ENCODE measurements around the gene PREB. TPM values are rescaled to one million over a fixed set of nuclear protein-coding genes. Genes with fewer than 3 reads are reported as not detected.

PREB gene
- total RNA-seq, 2 donors from 2014 or later, result 50.1 to 51.5 TPM

- ATAC-seq, result no peak
These were observed 20.7 kb upstream of the PREB start for GRCh38 chr2:27155069-27155520.

GRCh38 chr2:27154488-27154887 is 20.1 kb upstream of the PREB start:
- intact Hi-C loops (cut with DNase I), result no loop called here
- DNase-seq, result no peak

More at GRCh38 chr2:27155069-27155520, 20.7 kb upstream of the PREB start:
- no peak for DNase-seq
- intact Hi-C loops (cut with DNase I), result no loop called here

GRCh38 chr2:27152796-27153464 is 18.5 kb upstream of the PREB start:
- no peak for ATAC-seq
- intact Hi-C loops (cut with DNase I), result no loop called here

More at GRCh38 chr2:27154488-27154887, 20.1 kb upstream of the PREB start:
- no peak for ATAC-seq

GRCh38 chr2:27152102-27152795 is 17.8 kb upstream of the PREB start:
- no peak for DNase-seq
- intact Hi-C loops (cut with DNase I), result no loop called here
- no peak for ATAC-seq

More at GRCh38 chr2:27152796-27153464, 18.5 kb upstream of the PREB start:
- DNase-seq, result no peak

- intact Hi-C loops (cut with DNase I), result no loop called here
- DNase-seq, result no peak
- no peak for ATAC-seq
These were observed 16.3 kb upstream of the PREB start for GRCh38 chr2:27150639-27151230.

GRCh38 chr2:27149570-27150405 is 15.4 kb upstream of the PREB start:
- ATAC-seq, result peak in 1 of 2 donors; percentile 13
- intact Hi-C loops (cut with DNase I), result no loop called here
- DNase-seq, result no peak

GRCh38 chr2:27148801-27149439 is 14.5 kb upstream of the PREB start, which contains the start of gene TCF23:
TCF23 (plus strand) TSS chr2:27149004; CDS start chr2:27149134, 130 bp downstream.
- intact Hi-C loops (cut with DNase I), result no loop called here
- ATAC-seq (peak; percentile 74 to 81), DNase-seq (peak; percentile 44)

GRCh38 chr2:27147935-27148334 is 13.5 kb upstream of the PREB start:
- intact Hi-C loops (cut with DNase I), result no loop called here
- DNase-seq (no peak), ATAC-seq (no peak)

GRCh38 chr2:27145682-27146081 is 11.2 kb upstream of the PREB start:
- no peak for DNase-seq
- intact Hi-C loops (cut with DNase I), result no loop called here
- no peak for ATAC-seq

- ATAC-seq, result no peak
- no peak for DNase-seq
- intact Hi-C loops (cut with DNase I), result no loop called here
These were observed 8.8 kb upstream of the PREB start for GRCh38 chr2:27143285-27143684.

- intact Hi-C loops (cut with DNase I), result no loop called here
- no peak for DNase-seq
- ATAC-seq, result no peak
These were observed 4.9 kb upstream of the PREB start, which contains the start of gene PRR30 for GRCh38 chr2:27139310-27139709. PRR30 (minus strand) TSS chr2:27139410; CDS start chr2:27138329, 1,081 bp downstream.

- ATAC-seq (no peak), DNase-seq (no peak)
- intact Hi-C loops (cut with DNase I), result no loop called here
These were observed 3.7 kb upstream of the PREB start for GRCh38 chr2:27138111-27138510.

GRCh38 chr2:27137322-27137935 is 3.0 kb upstream of the PREB start:
- ATAC-seq (no peak), DNase-seq (no peak)
- intact Hi-C loops (cut with DNase I), result no loop called here

GRCh38 chr2:27136751-27137150 is 2.3 kb upstream of the PREB start:
- ATAC-seq, result no peak
- intact Hi-C loops (cut with DNase I), result no loop called here
- no peak for DNase-seq

- no peak for ATAC-seq
- intact Hi-C loops (cut with DNase I), result no loop called here
- no peak for DNase-seq
These were observed 1.1 kb upstream of the PREB start for GRCh38 chr2:27135478-27135955.

GRCh38 chr2:27134781-27135477 is 493 bp upstream of the PREB start:
- intact Hi-C loops (cut with DNase I), result no loop called here
- no peak for DNase-seq

GRCh38 chr2:27133195-27133875 is 1.1 kb downstream of the PREB start:
- DNase-seq, result no peak
- intact Hi-C loops (cut with DNase I), result no loop called here
- ATAC-seq, result no peak

More at GRCh38 chr2:27134781-27135477, 493 bp upstream of the PREB start:
- no peak for ATAC-seq

All from left cardiac atrium (tissue), 4 donors.